HUES64 (cell line): ENCODE results near the gene FHIT.

Source experiments
- H3K27ac ChIP-seq: 2 replicates; pipeline ENCODE4 v1.7.0; 2013; ENCODE audit warnings: low read depth, low read length, inconsistent platforms
- H3K27me3 ChIP-seq: 2 replicates; pipeline ENCODE4 v1.6.1; 2013; ENCODE audit warnings: mild to moderate bottlenecking, low read length; ENCODE audit not compliant: insufficient read depth
- H3K36me3 ChIP-seq: 2 replicates; pipeline ENCODE4 v1.6.1; 2013; ENCODE audit warnings: mild to moderate bottlenecking, low read length; ENCODE audit not compliant: insufficient read depth
- H3K4me1 ChIP-seq: 2 replicates; pipeline ENCODE4 v1.6.1; 2013; ENCODE audit warnings: mild to moderate bottlenecking, low read length, moderate library complexity; ENCODE audit not compliant: insufficient read depth
- H3K4me3 ChIP-seq: 2 replicates; pipeline ENCODE4 v1.5.1; 2013; ENCODE audit warnings: mild to moderate bottlenecking, low read length, moderate library complexity
- H3K9ac ChIP-seq: 2 replicates; pipeline ENCODE4 v1.6.1; 2013; ENCODE audit warnings: mild to moderate bottlenecking, low read depth, low read length
- H3K9me3 ChIP-seq: 2 replicates; pipeline ENCODE4 v1.6.1; 2013; ENCODE audit warnings: low read depth, low read length; ENCODE audit not compliant: insufficient read depth
- WGBS: fragments of 150-250, 120-280 bp; methylation state at CpG from one replicate; pipeline ENCODE4 v1.1.7; 2013; ENCODE audit warnings: missing lambda C conversion rate; 5-methylcytosine and 5-hydroxymethylcytosine counted together

Gene FHIT

DNA sequence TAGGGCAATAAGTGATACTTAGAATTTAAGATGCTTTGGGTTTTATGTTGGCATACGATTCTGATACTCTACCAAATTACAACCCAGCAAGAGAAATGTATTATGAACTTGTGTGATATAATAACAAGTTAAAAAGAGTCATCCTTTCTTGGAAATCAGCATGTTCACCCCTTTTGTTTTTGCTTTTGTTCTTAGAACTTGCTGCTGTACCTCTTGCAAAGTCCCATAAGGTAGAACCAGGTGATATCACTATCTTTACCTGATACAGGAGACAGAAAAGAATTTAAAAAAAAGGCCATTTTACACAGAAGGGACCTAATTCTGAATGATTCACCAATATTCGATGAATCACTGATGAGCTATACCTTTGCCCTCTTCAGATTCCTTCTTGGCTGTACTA, 810.4 kb downstream of the FHIT start:
- no peak overlapping the region for H3K27ac ChIP-seq
- H3K4me3 ChIP-seq, result no peak overlapping the region
- no peaks in the 10 kb centered on the region for H3K27me3 ChIP-seq
- H3K4me1 ChIP-seq, result peaks cover 6% of the 10 kb centered on the region; the same call in 1 of the 2 replicates
- H3K9me3 ChIP-seq, result no peaks in the 10 kb centered on the region
- H3K36me3 ChIP-seq, result no peaks in the 10 kb centered on the region
- WGBS, result 96% methylated on average over 1 of the region's 2 CpGs
- no peak overlapping the region for H3K9ac ChIP-seq

DNA sequence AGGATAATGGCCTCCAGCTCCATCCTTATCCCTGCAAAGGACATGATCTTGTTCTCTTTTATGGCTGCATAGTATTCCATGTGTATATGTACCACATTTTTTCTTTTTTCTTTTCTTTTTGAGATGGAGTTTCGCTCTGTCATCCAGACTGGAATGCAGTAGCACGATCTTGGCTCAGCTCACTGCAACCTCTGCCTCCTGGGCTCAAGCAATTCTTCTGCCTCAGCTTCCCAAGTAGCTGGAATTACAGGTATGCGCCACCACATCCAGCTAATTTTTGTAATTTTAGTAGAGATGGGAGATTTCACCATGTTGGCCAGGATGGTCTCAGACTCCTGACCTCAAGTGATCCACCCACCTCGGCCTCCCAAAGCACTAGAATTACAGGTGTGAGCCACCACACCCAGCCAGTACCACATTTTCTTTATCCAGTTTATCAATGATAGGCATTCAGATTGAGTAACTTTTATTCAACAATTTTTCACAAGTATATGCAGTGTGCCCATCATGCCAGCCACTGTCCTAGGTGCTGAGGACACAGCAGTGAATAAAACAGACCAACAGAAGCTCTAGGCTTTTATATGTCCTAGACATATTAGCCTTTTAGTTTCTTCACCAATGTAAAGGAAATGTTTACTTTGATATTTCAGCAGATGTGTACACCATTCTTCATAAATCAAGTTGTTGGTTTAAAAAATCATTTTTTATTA, 815.2 kb downstream of the FHIT start:
- H3K9ac ChIP-seq, result no peak overlapping the region
- H3K9me3 ChIP-seq, result no peaks in the 10 kb centered on the region
- H3K4me3 ChIP-seq, result no peak overlapping the region
- no peaks in the 10 kb centered on the region for H3K36me3 ChIP-seq
- peaks cover 12% of the 10 kb centered on the region; the same call in 1 of the 2 replicates for H3K4me1 ChIP-seq
- WGBS, result 95% methylated on average over 4 of the region's 4 CpGs
- H3K27me3 ChIP-seq, result no peaks in the 10 kb centered on the region
- H3K27ac ChIP-seq, result no peak overlapping the region

DNA sequence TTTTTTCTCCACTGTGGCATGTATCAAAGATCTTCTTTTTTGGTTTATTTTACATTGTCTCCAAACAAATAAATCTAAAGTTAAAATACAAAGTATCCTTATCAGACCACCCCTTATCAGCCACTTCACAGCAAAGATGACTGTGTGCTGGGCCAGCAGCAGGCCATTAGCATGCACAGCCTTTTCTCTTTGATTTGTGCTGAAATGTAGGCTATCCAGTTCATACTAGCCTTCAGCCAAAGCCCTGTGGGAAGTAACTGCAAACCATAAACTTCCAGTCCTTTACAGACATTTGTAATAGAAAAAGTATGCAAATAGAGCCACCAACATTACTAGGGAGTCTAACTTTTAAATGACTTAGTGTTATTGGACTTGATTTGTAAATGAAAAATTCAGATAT, 816.3 kb downstream of the FHIT start:
- H3K4me3 ChIP-seq, result no peak overlapping the region
- no peaks in the 10 kb centered on the region for H3K9me3 ChIP-seq
- peaks cover 9% of the 10 kb centered on the region; the same call in 1 of the 2 replicates for H3K4me1 ChIP-seq

DNA sequence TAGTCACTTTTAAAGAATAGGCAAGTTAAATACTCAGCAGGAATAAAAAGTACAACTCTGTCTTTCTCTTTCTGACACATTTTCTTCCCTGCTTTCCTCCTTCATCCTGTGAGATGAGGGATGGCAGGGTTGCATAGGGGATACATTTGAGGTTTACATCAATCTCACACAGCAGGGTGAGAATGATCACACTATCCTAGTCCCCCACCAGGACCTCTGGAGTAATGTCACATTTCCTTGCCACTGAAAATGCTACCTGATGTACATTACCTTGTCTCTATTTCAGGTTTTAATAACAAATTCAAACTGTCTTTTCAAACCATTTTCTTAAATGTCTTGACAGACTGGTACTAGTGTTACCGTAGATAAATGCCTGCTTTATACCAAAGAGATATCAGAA, 816.9 kb downstream of the FHIT start:
- H3K4me3 ChIP-seq, result no peak overlapping the region

More for the DNA sequence above, 816.3 kb downstream of the FHIT start:
- Histone ChIP-seq H3K36me3 (no peaks in the 10 kb centered on the region), H3K27ac (no peak overlapping the region), H3K9ac (no peak overlapping the region), H3K27me3 (no peaks in the 10 kb centered on the region)

DNA sequence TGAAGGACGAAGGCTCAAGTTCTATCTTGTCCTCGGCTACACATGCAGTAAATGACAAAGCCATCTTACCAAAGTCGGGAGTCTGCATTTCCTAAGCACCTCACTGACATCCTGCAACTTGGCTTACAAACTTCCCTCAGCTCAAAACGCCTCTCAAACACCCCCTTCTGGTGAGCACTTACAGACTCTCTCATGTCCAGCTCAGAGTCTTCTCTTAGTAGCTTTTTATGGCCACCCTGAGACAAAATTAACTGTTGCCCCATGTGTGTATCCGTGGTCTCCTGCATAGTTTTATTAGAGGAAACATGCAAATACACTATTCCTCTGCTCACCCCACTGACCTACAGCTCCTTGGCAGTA, 819.7 kb downstream of the FHIT start:
- H3K9ac ChIP-seq, result no peak overlapping the region
- 41% methylated on average over 5 of the region's 5 CpGs for WGBS
- no peaks in the 10 kb centered on the region for H3K36me3 ChIP-seq
- no peak overlapping the region for H3K27ac ChIP-seq
- H3K9me3 ChIP-seq, result no peaks in the 10 kb centered on the region
- H3K27me3 ChIP-seq, result no peaks in the 10 kb centered on the region
- H3K4me3 ChIP-seq, result no peak overlapping the region
- H3K4me1 ChIP-seq, result 0 out of 2 replicates have a peak, but pooled peaks cover 5% of the 10 kb centered on the region

More for the DNA sequence above, 816.9 kb downstream of the FHIT start:
- no peaks in the 10 kb centered on the region for H3K9me3 ChIP-seq
- H3K27me3 ChIP-seq, result no peaks in the 10 kb centered on the region
- H3K9ac ChIP-seq, result no peak overlapping the region
- 53% methylated on average over 1 of the region's 1 CpG for WGBS
- H3K27ac ChIP-seq, result no peak overlapping the region
- H3K36me3 ChIP-seq, result no peaks in the 10 kb centered on the region
- H3K4me1 ChIP-seq, result 0 out of 2 replicates have a peak, but pooled peaks cover 5% of the 10 kb centered on the region

DNA sequence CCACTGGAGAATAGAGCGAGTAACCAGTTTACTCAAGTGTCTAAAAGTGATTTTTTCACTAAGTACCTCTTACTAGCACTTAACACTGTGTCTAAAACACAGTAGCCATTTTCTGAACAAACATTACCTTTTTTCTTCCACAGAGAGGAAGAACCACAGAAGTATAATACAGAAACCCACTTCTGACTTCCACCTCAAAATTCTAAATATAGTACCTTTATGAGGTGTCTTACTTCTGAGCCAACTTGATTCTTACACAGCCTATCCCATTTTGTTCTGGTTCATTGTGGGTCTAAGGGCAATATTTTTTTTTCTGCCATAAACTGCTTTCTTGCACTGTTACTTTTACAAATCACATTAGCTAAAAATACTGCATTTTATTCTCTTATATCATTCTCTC, 821.0 kb downstream of the FHIT start:
- Histone ChIP-seq H3K27ac (no peak overlapping the region), H3K9ac (no peak overlapping the region), H3K9me3 (no peaks in the 10 kb centered on the region), H3K4me1 (0 out of 2 replicates have a peak, but pooled peaks cover 5% of the 10 kb centered on the region), H3K36me3 (no peaks in the 10 kb centered on the region), H3K4me3 (no peak overlapping the region), H3K27me3 (no peaks in the 10 kb centered on the region)
- WGBS, result 100% methylated on average over 1 of the region's 1 CpG

DNA sequence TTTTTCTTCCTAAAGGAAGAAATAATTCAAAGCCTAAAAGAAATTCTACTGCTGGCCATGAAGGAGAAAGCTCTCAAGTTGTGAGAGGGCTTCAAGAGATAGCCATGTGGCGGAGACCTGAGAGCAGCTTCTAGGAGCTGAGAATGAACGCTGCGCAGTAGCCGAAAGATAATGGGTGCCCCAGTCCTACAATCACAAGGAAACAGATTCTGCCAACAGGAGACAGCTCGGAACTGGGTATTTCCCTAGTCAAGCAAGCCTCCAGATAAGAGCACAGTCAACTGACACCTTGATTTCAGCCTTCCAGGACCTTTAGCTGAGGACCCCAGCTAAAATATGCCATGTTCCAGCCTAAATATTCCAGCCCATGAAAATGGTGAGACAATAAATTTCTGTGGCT, 824.1 kb downstream of the FHIT start:
- Histone ChIP-seq H3K4me1 (no peaks in the 10 kb centered on the region), H3K9ac (no peak overlapping the region), H3K36me3 (no peaks in the 10 kb centered on the region), H3K4me3 (no peak overlapping the region), H3K9me3 (no peaks in the 10 kb centered on the region), H3K27me3 (no peaks in the 10 kb centered on the region), H3K27ac (no peak overlapping the region)
- WGBS, result 96% methylated on average over 5 of the region's 5 CpGs

DNA sequence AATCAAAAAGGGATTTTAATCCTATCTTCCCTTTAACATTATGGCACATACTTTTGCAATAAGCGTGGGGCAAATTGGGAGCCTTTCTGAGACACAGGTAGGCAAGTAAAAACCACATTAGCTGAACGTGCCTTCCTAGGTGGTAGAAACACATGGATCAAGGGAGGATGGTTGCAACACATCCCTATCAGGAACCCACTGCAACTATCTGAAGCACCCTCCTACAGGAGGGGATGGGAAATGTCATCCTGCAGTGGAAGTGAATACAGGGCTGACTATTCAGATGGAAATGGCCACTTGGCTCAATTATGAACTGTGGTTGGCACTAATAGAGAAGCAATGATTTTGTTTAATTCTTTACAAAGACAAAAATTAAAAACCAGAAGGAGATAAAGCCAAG, 826.3 kb downstream of the FHIT start:
- Histone ChIP-seq H3K27ac (no peak overlapping the region), H3K27me3 (no peaks in the 10 kb centered on the region), H3K9me3 (no peaks in the 10 kb centered on the region), H3K4me1 (no peaks in the 10 kb centered on the region), H3K36me3 (no peaks in the 10 kb centered on the region), H3K9ac (no peak overlapping the region), H3K4me3 (no peak overlapping the region)
- WGBS, result 82% methylated on average over 2 of the region's 2 CpGs

DNA sequence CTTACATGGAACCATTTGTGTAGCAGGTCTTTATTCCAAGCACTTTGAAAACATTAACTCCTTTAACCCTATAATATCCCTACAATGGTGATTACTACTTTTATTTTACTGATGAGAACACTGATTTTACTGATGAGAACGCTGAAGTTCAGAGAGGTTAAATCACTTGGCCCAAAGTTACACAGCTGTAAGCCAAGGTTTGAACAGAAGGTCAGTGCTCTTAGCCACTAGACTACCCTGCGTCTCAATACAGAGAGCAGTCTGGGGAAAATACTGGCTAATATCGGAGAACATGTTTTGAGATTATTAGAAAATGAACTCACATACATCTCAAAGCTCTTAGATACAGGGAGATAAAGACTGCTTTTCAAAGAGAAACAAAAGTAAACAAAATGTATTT, 827.2 kb downstream of the FHIT start:
- H3K27ac ChIP-seq, result no peak overlapping the region
- H3K4me1 ChIP-seq, result no peaks in the 10 kb centered on the region
- H3K9ac ChIP-seq, result no peak overlapping the region
- WGBS, result 94% methylated on average over 3 of the region's 3 CpGs
- H3K27me3 ChIP-seq, result no peaks in the 10 kb centered on the region
- no peaks in the 10 kb centered on the region for H3K36me3 ChIP-seq
- no peak overlapping the region for H3K4me3 ChIP-seq
- H3K9me3 ChIP-seq, result no peaks in the 10 kb centered on the region

DNA sequence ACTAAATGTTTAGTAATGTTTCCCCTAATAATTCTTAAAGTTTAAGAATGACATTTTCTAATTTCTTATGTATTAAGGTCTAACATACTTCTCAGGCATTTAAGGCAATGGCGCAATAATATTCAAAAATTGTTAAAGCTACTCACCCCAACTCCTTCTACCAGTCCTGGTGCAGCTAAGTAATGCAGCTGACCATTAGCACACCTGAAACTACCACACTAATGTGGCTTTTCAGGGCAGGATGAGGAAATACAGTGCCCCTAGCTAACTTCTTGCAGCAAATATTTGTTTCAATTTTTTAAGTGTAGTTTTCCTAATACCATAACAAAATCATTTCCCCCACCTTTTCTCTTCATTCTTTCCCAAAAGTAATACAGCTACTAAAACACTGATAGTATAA, 827.7 kb downstream of the FHIT start:
- no peak overlapping the region for H3K4me3 ChIP-seq
- H3K36me3 ChIP-seq, result no peaks in the 10 kb centered on the region
- no peak overlapping the region for H3K27ac ChIP-seq
- H3K27me3 ChIP-seq, result no peaks in the 10 kb centered on the region
- WGBS, result 88% methylated on average over 1 of the region's 1 CpG
- H3K4me1 ChIP-seq, result no peaks in the 10 kb centered on the region
- H3K9me3 ChIP-seq, result no peaks in the 10 kb centered on the region
- H3K9ac ChIP-seq, result no peak overlapping the region

DNA sequence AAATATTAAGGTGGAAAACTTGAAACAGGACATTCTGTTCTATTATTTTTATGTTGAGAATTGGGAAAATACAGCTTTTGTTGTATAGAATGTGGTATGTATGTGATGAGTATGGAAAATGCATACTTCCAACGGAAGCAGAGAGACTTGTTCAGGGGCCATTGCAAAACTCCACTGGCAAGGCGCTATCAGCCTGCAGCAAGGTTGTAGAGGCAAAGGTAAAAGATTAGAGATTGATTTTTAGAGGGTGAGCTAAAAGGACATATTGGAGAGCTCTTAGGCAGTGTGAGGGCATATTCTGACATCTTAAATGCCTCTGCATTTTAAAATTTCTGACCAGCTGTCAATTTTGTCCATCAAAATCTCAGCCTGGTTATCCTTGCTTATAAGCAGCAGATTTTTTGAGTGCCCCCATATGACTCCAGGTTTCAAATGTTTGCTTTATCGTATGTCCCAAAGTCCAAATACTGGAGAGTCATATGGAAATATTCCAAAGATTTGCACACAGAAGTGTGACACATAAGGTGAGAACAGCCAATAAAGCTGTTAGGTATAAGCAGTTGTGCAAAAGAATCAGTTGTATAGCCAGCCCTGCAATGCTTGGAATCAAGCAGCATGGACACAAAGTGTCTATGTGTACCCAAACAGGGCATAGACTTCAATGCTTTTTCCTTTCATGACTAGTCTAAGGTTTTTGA, 829.4 kb downstream of the FHIT start:
- no peaks in the 10 kb centered on the region for H3K27me3 ChIP-seq
- H3K27ac ChIP-seq, result no peak overlapping the region
- no peaks in the 10 kb centered on the region for H3K4me1 ChIP-seq
- WGBS, result 96% methylated on average over 3 of the region's 3 CpGs
- no peaks in the 10 kb centered on the region for H3K9me3 ChIP-seq
- no peak overlapping the region for H3K4me3 ChIP-seq
- H3K9ac ChIP-seq, result no peak overlapping the region
- no peaks in the 10 kb centered on the region for H3K36me3 ChIP-seq
